ENCODE measurements around the gene UBD. TPM values are rescaled to one million over a fixed set of nuclear protein-coding genes. Genes with fewer than 3 reads are reported as not detected.

Gene UBD
- total RNA-seq, 1 experiment from 2014 or later, result 4.9 TPM

- Mint-ChIP-seq H3K4me3 (ENCODE audit: unreplicated experiment) (no peak overlapping the region), H3K9me3 (ENCODE audit: unreplicated experiment) (no peaks in the 10 kb centered on the region), H3K36me3 (ENCODE audit: insufficient read depth, unreplicated experiment) (no peaks in the 10 kb centered on the region), H3K27ac (ENCODE audit: unreplicated experiment) (no peak overlapping the region), H3K27me3 (ENCODE audit: insufficient read depth, unreplicated experiment) (peaks cover 10% of the 10 kb centered on the region), H3K4me1 (ENCODE audit: low read depth, unreplicated experiment) (no peaks in the 10 kb centered on the region)
- CTCF ChIA-PET, result no interaction called here
- BruUV-seq (replicated peaks), result no TSS peak
- Histone ChIP-seq H3K27me3 (replicated peaks; ENCODE audit: control insufficient read depth, insufficient read depth, low read length) (no peaks in the 10 kb centered on the region), H3K4me1 (no peaks in the 10 kb centered on the region), H3K4me3 (ENCODE audit: low read depth, low read length) (no peak overlapping the region), H3K36me3 (ENCODE audit: control insufficient read depth, insufficient read depth, low read length) (no peaks in the 10 kb centered on the region), H3K9me3 (no peaks in the 10 kb centered on the region)
- TF ChIP-seq CTCF (IDR thresholded peaks at IDR 0.05; ENCODE audit: insufficient read depth in 1 of 2, low read depth in 1 of 2, low read length in 1 of 2, severe bottlenecking in 1 of 2, unreplicated experiment in 1 of 2), result no peak
- intact Hi-C loops (cut with micrococcal nuclease; ENCODE audit: unreplicated experiment), result no loop called here
- DNase-seq, result no peak
- POLR2A ChIA-PET, result no interaction called here
These were observed 52.2 kb downstream of the UBD start for GRCh38 chr6:29507319-29507718.

DNA sequence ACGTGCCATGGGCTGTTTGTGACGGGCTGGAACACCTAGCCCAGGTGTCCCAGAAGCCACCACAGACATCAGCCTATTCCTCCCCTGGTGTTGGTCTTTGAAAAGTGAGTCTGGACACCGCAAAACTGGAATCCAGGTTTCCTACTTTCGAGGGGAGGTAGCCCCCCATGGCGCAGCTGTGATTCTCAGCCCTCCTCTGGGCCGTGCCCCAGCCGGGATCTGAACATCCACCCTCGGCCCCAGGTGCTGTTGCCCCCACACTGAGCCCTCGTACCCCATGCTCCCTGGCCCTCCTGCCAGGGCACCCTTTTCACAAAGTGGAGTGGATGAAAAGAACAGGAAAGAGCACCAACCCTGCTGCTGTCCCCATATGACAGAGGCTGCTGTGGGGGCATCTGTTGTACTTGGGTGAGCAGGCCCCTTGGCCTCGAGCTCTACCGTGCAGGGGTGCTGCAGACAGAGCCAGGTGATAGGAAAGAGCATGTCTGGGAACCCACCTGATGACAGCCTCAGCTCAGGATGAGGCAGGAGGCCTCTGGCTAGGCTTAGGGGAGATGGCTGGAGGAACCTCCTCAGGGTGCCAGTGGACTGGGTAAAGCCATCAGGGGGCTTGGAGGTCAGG lies 53.0 kb downstream of the UBD start:
- DNase-seq, result no peak
- no TSS peak for BruUV-seq (replicated peaks)
- H3K27me3 Mint-ChIP-seq (ENCODE audit: insufficient read depth, unreplicated experiment), result peaks cover 10% of the 10 kb centered on the region
- no peak for TF ChIP-seq CTCF (IDR thresholded peaks at IDR 0.05; ENCODE audit: insufficient read depth in 1 of 2, low read depth in 1 of 2, low read length in 1 of 2, severe bottlenecking in 1 of 2, unreplicated experiment in 1 of 2)
- no peaks in the 10 kb centered on the region for H3K4me1 Mint-ChIP-seq (ENCODE audit: low read depth, unreplicated experiment)
- no peaks in the 10 kb centered on the region for H3K36me3 ChIP-seq (ENCODE audit: control insufficient read depth, insufficient read depth, low read length)
- H3K27me3 ChIP-seq (replicated peaks; ENCODE audit: control insufficient read depth, insufficient read depth, low read length), result no peaks in the 10 kb centered on the region
- POLR2A ChIA-PET, result no interaction called here
- no peak overlapping the region for H3K4me3 ChIP-seq (ENCODE audit: low read depth, low read length)
- H3K27ac Mint-ChIP-seq (ENCODE audit: unreplicated experiment), result no peak overlapping the region
- intact Hi-C loops (cut with micrococcal nuclease; ENCODE audit: unreplicated experiment), result no loop called here
- no peak overlapping the region for H3K4me3 Mint-ChIP-seq (ENCODE audit: unreplicated experiment)
- H3K4me1 ChIP-seq, result no peaks in the 10 kb centered on the region
- CTCF ChIA-PET, result no interaction called here
- H3K9me3 ChIP-seq, result no peaks in the 10 kb centered on the region
- no peaks in the 10 kb centered on the region for H3K9me3 Mint-ChIP-seq (ENCODE audit: unreplicated experiment)
- no peaks in the 10 kb centered on the region for H3K36me3 Mint-ChIP-seq (ENCODE audit: insufficient read depth, unreplicated experiment)

DNA sequence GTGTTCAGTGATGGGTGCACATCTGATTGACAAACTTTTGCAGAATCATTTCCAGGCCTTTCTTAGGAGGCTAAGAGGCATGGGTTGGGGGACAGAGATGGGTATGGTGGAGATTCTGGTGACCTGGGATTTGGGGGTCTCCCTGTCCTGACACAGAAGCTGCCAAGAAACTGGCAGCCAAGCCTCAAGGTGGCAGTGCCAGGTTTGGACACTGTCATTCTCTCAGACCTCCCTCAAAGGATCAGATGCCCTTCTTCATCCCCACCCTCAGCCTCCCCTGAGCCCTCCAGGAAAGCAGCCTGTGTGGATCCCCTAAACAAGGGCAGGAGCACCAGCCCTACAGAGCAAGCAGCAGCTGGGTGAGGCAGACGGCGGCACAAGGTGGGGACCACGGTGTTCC lies 53.7 kb downstream of the UBD start:
- intact Hi-C loops (cut with micrococcal nuclease; ENCODE audit: unreplicated experiment), result no loop called here
- Mint-ChIP-seq H3K4me1 (ENCODE audit: low read depth, unreplicated experiment) (no peaks in the 10 kb centered on the region), H3K27ac (ENCODE audit: unreplicated experiment) (no peak overlapping the region), H3K9me3 (ENCODE audit: unreplicated experiment) (no peaks in the 10 kb centered on the region), H3K36me3 (ENCODE audit: insufficient read depth, unreplicated experiment) (no peaks in the 10 kb centered on the region), H3K4me3 (ENCODE audit: unreplicated experiment) (no peak overlapping the region), H3K27me3 (ENCODE audit: insufficient read depth, unreplicated experiment) (peaks cover 10% of the 10 kb centered on the region)
- no peaks in the 10 kb centered on the region for H3K27me3 ChIP-seq (replicated peaks; ENCODE audit: control insufficient read depth, insufficient read depth, low read length)
- H3K9me3 ChIP-seq, result no peaks in the 10 kb centered on the region
- DNase-seq, result no peak
- H3K36me3 ChIP-seq (ENCODE audit: control insufficient read depth, insufficient read depth, low read length), result no peaks in the 10 kb centered on the region
- no peak overlapping the region for H3K4me3 ChIP-seq (ENCODE audit: low read depth, low read length)
- POLR2A ChIA-PET, result no interaction called here
- no TSS peak for BruUV-seq (replicated peaks)
- TF ChIP-seq CTCF (IDR thresholded peaks at IDR 0.05; ENCODE audit: insufficient read depth in 1 of 2, low read depth in 1 of 2, low read length in 1 of 2, severe bottlenecking in 1 of 2, unreplicated experiment in 1 of 2), result no peak
- CTCF ChIA-PET, result no interaction called here
- H3K4me1 ChIP-seq, result no peaks in the 10 kb centered on the region

Other genes starting within 250 kb of the UBD start
- not detected in 2 replicates for gene OR5V1, start 190.9 kb downstream of the UBD start, total RNA-seq (2022)
- not detected in 2 replicates for gene OR12D3, start 184.4 kb downstream of the UBD start, total RNA-seq (2022)
- not detected in 2 replicates for gene OR12D2, start 164.1 kb downstream of the UBD start, total RNA-seq (2022)
- gene OR12D1, start 144.8 kb downstream of the UBD start, total RNA-seq (2022), result not detected in 2 replicates
- not detected in 2 replicates for gene OR10C1, start 120.4 kb downstream of the UBD start, total RNA-seq (2022)
- gene OR11A1, start 102.7 kb downstream of the UBD start, total RNA-seq (2022), result not detected in 2 replicates
- not detected in 2 replicates for gene OR2H1, start 102.6 kb downstream of the UBD start, total RNA-seq (2022)
- gene MAS1L, start 71.8 kb downstream of the UBD start, total RNA-seq (2022), result not detected in 2 replicates
- not detected in 2 replicates for gene OR2H2, start 25.4 kb upstream of the UBD start, total RNA-seq (2022)
- 3.3 and 4.1 TPM in 2 replicates for gene GABBR1, start 73.5 kb upstream of the UBD start, total RNA-seq (2022)
- not detected in 2 replicates for gene MOG, start 97.4 kb upstream of the UBD start, total RNA-seq (2022)
- gene ZFP57, start 121.4 kb upstream of the UBD start, total RNA-seq (2022), result not detected in 2 replicates
- 4.4 and 4.7 TPM in 2 replicates for gene HLA-F, start 163.7 kb upstream of the UBD start, total RNA-seq (2022)